Measurements from ENCODE around the gene TNP2. TPM values are rescaled to one million over a fixed set of nuclear protein-coding genes. Genes with fewer than 3 reads are reported as not detected.

The TNP2 gene
- total RNA-seq (2022; extraction: Qiagen RNA extraction): not detected in 5 replicates

DNA sequence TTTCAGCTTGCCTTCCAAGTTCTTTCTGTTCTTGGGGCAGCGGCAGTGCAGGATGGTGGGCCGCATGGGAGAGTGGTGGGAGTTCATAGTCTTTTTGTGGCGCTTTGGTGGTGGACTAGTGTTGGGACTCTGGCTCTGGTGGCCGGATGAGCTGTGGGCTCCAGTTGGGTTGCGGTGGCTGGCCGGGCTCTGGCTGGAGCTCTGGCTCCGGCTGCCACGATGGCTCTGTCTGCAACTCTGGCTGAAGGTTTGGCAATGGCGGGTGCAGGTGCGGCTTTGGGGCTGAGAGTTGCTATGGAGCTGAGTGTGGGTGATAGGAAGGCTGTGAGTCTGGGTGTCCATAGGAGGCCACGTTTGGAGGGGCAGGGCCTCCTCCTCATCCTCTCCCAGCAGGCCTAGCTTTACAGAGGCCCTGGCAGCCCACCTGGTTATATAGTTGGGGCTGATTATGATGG, at the start of gene TNP2:
TSS of gene TNP2 (minus strand) at position 405 of the 455 bp plus-strand sequence. CDS start at position 342, 63 bp downstream.

GRCh38 chr16:11280616-11281522, 11.7 kb upstream of the TNP2 start, which contains the start of gene PRM1:
Gene PRM1, minus strand, starts transcription at chr16:11281330. Its CDS starts 92 bp downstream, at chr16:11281238.

GRCh38 chr16:11276143-11276895, 7.2 kb upstream of the TNP2 start, which contains the start of gene PRM2:
Gene PRM2, minus strand, starts transcription at chr16:11276480. Its CDS starts 110 bp downstream, at chr16:11276370.

DNA sequence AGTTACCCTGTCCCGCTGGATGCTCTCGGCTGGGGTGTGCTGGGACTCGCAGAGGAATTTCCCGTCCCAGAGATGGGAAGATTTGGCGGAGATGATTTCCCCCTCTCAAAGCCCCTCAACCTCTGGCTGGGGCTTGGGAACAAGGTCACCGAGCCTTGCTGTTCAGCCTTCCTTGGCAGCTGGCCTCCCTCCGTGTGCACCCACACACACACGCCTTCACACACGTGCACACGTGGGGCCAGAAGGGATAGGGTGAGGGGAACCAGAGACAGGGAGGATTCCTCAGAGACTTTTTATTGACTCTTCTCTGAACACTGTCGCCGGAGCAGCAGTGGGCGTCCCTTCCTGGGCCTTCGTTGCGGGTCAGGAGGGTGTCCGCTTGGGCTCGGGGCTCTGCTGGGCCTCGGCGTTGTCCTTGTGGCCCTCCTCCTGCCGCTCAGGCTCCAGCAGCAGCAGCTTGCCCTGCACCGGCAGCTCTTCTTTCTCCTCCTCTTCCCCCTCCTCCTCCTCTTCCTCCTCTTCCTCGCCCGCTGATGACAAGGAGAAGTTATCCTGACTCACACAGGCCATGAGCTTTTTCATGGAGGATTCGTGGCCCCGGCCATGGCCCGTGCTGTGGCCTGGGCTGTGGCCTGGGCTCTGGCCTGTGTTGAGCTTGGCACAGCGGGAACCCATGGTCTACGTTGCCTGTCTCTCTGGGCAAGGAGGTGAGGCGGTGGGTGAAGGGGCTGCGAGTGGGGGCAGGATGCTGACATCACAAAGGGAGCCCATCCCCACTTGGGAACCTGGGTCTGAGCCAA, 4.0 kb upstream of the TNP2 start, which contains the start of gene PRM3:
TSS of gene PRM3 (minus strand) at position 709 of the 800 bp plus-strand sequence. CDS start at position 675, 34 bp downstream.

DNA sequence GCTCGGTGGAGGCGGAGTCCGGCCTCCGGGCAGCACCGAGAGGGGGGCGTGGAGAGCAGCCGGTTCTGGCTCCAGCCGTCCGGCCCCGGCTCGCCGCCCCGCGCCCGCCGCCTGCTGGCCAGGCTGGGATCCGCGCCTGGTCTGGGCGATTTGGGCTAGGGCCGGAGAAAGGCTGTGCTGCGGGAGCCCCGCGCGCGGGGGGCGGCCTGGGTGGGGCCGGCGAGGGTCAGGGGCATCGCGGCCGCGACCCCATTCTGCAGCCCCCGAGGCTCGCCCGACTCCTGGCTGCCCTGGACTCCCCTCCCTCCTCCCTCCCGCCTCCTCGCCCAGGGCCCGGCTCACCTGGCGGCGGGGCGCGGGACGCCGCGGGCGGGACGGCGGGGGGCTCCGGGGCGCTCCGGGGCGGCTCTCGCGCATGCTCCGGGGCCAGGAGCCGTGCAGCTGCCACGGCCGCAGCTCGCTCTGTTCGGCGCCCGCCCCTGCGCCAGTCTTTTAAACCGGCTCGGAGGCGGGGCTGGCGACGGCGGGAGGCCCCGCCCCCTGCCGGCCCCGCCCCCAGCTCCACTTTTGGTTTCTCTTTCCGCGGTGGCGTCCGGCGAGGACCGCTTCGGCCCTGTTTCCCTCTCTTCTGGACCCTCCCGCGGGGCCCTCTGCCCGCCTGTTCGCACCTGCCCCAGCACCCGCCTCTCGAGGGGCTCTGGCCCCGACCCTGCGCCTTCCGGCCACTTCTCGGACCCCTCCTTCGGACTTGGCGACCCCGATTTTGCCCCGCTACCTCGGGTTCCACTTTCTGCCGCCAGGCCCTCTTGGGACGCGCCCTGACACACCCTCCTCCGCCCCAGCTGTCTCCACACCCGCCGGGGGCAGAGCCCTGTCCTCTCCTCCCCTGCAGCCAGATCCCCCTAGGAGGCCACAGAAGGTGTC, 13.1 kb downstream of the TNP2 start, which contains the start of gene SOCS1:
TSS of gene SOCS1 (minus strand) at position 468 of the 924 bp plus-strand sequence. CDS start 726 bp downstream, outside the sequence.

Other genes with a start within 250 kb of the TNP2 start
- gene SOCS1, start 13.1 kb downstream of the TNP2 start, total RNA-seq (2022; extraction: Qiagen RNA extraction): 4.5 to 14.7 TPM (median 9.8 TPM) in 5 replicates
- not detected in 5 replicates for gene PRM3, start 4.3 kb upstream of the TNP2 start, total RNA-seq (2022; extraction: Qiagen RNA extraction)
- gene PRM2, start 7.2 kb upstream of the TNP2 start, total RNA-seq (2022; extraction: Qiagen RNA extraction): not detected in 5 replicates
- not detected in 5 replicates for gene PRM1, start 12.0 kb upstream of the TNP2 start, total RNA-seq (2022; extraction: Qiagen RNA extraction)
- 26.4 to 36.1 TPM (median 32.2 TPM) in 5 replicates for gene RMI2, start 76.1 kb upstream of the TNP2 start, total RNA-seq (2022; extraction: Qiagen RNA extraction)

All from A549 treated with Hydrocortisone at 1 μM for 4 hours (cell line).